Cardiac septum (tissue), 1 donor: ENCODE data around the gene CNPY4. TPM values are rescaled to one million over a fixed set of nuclear protein-coding genes. Genes with fewer than 3 reads are reported as not detected.

Experiments used
- DNase-seq: peaks from one replicate; pipeline ENCODE4 v3.0.0-alpha.2; 2020; ENCODE audit warnings: low spot score
- intact Hi-C: fragments of 100-400 bp; cut with DNase I; formaldehyde crosslinking; loops from one replicate; pipeline ENCODE4 v1.14.0; 2022
- total RNA-seq: library from RNA; stranded (reverse); fragmentation: NEBNext Ultra II Directional; extraction: Animal tissue kit (Norgen Biotek cat#: 25700); gene quantifications from one replicate; pipeline ENCODE4 v1.2.1, GENCODE V29; 2021
- donor health status: DM: no; HTN: no; CAD: no.

The CNPY4 gene
- total RNA-seq, 1 donor from 2014 or later = 9.7 TPM

- DNase-seq = no peak
- intact Hi-C loops = loop anchor here (5.0 to 10.0 kb wide), 2 partner anchors 38 to 175 kb away; partner anchors contain the start of genes MBLAC1 and TRIM4
Observed at GRCh38 chr7:100089458-100090196, 29.8 kb upstream of the CNPY4 start.

GRCh38 chr7:100090527-100091410 is 28.7 kb upstream of the CNPY4 start:
- no peak for DNase-seq
- intact Hi-C loops = no loop called here

GRCh38 chr7:100091411-100092181 is 27.8 kb upstream of the CNPY4 start:
- intact Hi-C loops = no loop called here

GRCh38 chr7:100093054-100093453 is 26.4 kb upstream of the CNPY4 start:
- DNase-seq = no peak
- intact Hi-C loops = no loop called here

More at GRCh38 chr7:100091411-100092181, 27.8 kb upstream of the CNPY4 start:
- no peak for DNase-seq

GRCh38 chr7:100093498-100093897 is 25.9 kb upstream of the CNPY4 start:
- DNase-seq = no peak
- intact Hi-C loops = no loop called here

- intact Hi-C loops = no loop called here
- DNase-seq = no peak
Observed at GRCh38 chr7:100093925-100094486, 25.4 kb upstream of the CNPY4 start.

GRCh38 chr7:100095289-100095688 is 24.1 kb upstream of the CNPY4 start:
- DNase-seq = no peak
- intact Hi-C loops = no loop called here

- no peak for DNase-seq
- intact Hi-C loops = no loop called here
Observed at GRCh38 chr7:100095704-100096103, 23.7 kb upstream of the CNPY4 start.

GRCh38 chr7:100098913-100099312 is 20.5 kb upstream of the CNPY4 start:
- intact Hi-C loops = no loop called here
- DNase-seq = no peak

- no peak for DNase-seq
- intact Hi-C loops = no loop called here
Observed at GRCh38 chr7:100099452-100099851, 20.0 kb upstream of the CNPY4 start.

- peak; percentile 95 for DNase-seq
- intact Hi-C loops = loop anchor here (1.0 to 2.0 kb wide), 2 partner anchors 19 to 26 kb away; partner anchors contain the start of genes CNPY4, MBLAC1 and TAF6
Observed at GRCh38 chr7:100100420-100101015, 18.9 kb upstream of the CNPY4 start.

- intact Hi-C loops = loop anchor here (2.0 kb wide), 1 partner anchor 26 kb away; the partner anchor contains the start of gene MBLAC1
Observed at GRCh38 chr7:100101016-100101862, 18.2 kb upstream of the CNPY4 start, which contains the start of the genes AP4M1 and MCM7. Gene AP4M1, plus strand, starts transcription at chr7:100101643. Its CDS starts 72 bp downstream, at chr7:100101715. Gene MCM7, minus strand, starts transcription at chr7:100101397. Its CDS starts 103 bp downstream, at chr7:100101294.

GRCh38 chr7:100102950-100103840 is 16.2 kb upstream of the CNPY4 start:
- DNase-seq = no peak
- intact Hi-C loops = no loop called here

More at GRCh38 chr7:100101016-100101862, 18.2 kb upstream of the CNPY4 start, which contains the start of the genes AP4M1 and MCM7:
- DNase-seq = peak; percentile 100

GRCh38 chr7:100105534-100105933 is 13.9 kb upstream of the CNPY4 start:
- intact Hi-C loops = no loop called here
- DNase-seq = no peak

GRCh38 chr7:100106633-100107032 is 12.8 kb upstream of the CNPY4 start:
- intact Hi-C loops = no loop called here
- no peak for DNase-seq

- intact Hi-C loops = no loop called here
- no peak for DNase-seq
Observed at GRCh38 chr7:100107125-100107737, 12.2 kb upstream of the CNPY4 start.
